ENCODE data around the gene MPRIP. TPM values are rescaled to one million over a fixed set of nuclear protein-coding genes. Genes with fewer than 3 reads are reported as not detected.

The MPRIP gene
- total RNA-seq, 2 donors from 2014 or later = 204 to 207 TPM

DNA sequence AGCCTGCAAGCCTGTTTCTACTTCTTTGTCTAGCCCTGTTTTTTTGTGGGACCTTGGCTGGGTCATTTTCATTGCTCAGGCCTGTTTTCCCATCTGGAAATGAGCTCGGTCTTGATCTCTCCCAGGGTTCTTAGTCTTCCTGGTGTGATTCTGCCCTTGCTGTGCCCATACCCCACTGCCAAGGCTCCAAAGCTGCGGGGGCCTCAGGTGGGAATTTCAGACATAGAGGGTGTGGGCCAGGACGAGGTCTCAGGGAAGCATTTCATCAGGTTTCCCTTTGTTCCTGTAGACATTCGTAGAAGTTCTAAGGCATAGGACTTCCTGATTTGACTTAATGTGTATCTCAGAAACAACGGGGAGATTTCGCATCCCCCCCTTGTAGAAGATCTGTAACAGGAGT, 5.8 kb downstream of the MPRIP start:
- peaks cover 55% of the 10 kb centered on the region for H3K4me1 Mint-ChIP-seq

DNA sequence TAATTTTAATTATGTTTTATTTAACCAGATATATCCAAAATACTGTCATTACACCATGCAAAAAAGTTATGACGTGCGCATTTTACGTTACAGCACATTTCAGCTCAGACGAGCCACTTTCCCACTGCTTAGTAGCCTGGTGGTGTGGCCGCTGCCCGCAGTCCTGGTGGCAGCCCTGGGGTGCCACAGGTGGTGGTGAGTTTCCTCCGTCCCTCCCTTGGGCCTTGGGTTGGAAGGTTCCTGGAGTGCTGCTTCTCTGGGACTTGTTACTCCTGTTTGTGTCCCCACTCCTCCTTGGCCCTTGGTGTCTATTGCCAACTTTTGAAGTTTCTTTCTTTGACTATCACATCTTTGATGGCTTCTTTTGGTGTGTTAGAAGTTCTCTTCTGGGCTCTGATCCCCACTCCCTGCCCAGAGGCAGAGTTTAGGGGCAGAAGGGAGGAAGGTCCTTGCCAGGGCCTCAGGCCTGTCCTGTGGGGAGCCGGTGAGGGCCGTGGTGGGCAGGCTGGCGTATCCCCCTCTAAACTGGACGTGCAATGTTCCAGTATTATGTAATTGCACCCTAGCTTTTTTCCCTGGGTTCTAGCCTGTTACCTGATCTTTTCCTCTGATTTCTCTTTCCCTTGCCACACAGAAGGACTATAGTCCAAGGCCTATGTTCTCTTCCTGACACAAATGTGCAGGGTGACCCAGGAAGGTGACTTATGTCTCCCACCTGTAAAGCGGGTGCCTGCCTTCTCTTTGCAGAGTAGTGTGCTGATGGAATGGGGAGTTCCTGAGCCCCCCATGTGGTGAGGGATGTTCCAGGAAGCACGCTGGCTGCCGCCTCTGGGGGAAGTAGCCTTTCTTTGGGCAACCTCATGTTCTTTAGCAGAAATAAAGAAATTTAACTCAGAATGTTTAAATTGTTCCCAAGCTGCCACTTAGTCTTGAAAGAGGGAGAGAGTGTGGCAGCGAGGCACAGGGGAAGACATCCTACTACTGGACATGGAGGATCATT, 8.4 kb downstream of the MPRIP start:
- H3K4me1 Mint-ChIP-seq = peaks cover 45% of the 10 kb centered on the region
- H3K27me3 Mint-ChIP-seq = no peaks in the 10 kb centered on the region
- no peak for ATAC-seq (replicated peaks)
- H3K4me3 Mint-ChIP-seq = no peak overlapping the region
- H3K36me3 Mint-ChIP-seq (ENCODE audit: low read depth) = peaks cover 10% of the 10 kb centered on the region
- H3K27ac Mint-ChIP-seq = peak overlapping the region; percentile 49
- no peaks in the 10 kb centered on the region for H3K9me3 Mint-ChIP-seq

More for the DNA sequence above, 5.8 kb downstream of the MPRIP start:
- Mint-ChIP-seq H3K36me3 (ENCODE audit: low read depth) (peaks cover 5% of the 10 kb centered on the region), H3K9me3 (no peaks in the 10 kb centered on the region), H3K27ac (peak overlapping the region; percentile 82), H3K4me3 (peak overlapping the region; percentile 25), H3K27me3 (no peaks in the 10 kb centered on the region)
- no peak for ATAC-seq (replicated peaks)

DNA sequence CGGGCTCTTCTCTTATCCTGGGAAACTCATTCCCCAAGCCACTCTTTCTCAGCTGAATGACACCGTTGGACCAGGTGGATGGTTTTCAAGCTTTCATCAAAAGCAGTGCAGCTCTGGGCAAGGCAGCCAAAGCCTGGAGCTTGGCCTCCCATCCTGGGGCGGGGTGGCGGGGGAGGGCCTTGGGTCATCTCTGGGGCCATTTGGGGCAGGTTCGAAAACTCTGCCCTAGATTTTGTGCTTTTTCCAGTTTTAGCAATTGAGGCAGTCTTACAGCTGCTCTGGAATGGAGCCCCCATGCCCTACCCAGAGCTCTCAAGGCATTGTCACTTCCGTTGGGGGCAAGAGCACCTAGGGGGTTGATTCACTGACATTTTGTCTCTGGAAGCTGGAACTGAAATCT, 9.1 kb downstream of the MPRIP start:
- Mint-ChIP-seq H3K36me3 (ENCODE audit: low read depth) (peaks cover 10% of the 10 kb centered on the region), H3K27me3 (no peaks in the 10 kb centered on the region), H3K4me1 (peaks cover 41% of the 10 kb centered on the region), H3K9me3 (no peaks in the 10 kb centered on the region), H3K4me3 (no peak overlapping the region), H3K27ac (peak overlapping the region; percentile 49)
- no peak for ATAC-seq (replicated peaks)

DNA sequence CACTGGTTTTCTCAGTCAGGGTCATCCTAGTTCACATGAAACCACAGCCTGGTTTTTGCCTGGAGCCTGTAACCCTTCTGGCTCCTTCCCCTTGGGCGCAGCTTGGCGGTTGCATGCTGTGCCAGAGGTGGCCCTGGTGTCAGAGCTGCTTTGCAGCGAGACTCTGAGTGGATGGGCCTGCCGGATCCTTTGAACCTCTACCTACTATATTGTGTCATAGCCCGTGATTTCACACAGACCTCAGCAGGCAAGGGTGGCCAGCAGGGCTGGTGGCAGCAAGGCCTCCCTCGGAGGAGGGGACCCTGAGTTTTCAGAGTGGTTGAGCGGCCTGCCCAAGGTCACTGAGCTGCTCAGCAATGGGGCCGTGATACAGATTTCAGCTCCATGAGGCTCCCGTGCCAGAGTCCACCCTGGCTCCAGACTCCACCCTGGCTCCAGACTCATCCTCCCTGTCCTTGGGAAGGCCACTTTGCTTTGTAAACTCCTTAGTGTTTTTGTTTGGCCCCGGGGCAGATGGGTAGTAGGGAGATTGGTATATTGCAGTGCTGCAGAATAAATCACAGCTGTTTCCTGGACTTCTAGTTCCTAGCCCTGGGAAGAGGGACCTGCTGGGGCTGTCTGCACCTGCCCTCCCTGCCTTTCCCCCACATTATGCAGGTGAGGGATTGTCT, 9.7 kb downstream of the MPRIP start:
- Mint-ChIP-seq H3K27me3 (no peaks in the 10 kb centered on the region), H3K4me3 (peak overlapping the region; percentile 33)

DNA sequence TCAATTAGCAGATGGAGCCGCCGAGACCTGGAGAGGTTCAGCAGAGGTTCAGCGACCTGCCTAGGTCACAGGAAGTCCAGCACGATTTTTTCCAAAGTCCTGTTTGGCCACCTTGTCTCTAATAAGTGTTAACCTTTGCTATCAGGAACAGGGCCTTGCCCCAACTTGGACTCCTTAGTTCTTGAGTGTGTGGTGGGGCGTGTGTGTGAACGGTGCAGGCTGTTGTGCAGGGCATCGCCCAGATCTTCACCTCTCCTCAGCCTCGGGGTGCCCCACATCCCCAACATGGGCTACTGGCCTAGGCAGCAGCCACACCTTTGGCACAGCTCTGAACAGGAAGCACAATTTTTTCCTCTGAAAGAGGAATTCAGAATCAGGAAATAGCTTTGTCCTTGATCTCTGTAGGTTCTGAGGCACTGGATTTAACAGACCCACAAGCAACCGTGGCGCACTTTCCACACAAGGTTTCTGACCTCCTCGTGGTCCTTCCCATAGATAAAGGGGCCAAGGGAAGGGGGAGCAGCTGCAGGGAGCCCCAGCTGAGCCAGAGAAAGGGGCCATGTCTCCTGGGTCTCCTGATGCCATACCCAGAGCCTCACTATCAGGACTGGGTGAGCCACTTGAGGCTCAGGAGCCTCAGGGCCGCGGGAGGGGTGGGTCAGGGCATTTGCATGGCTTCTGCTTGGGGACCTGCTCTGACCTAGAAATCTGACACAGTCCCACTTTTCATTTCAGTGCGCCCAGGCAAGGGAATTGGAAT, 10.4 kb downstream of the MPRIP start:
- H3K36me3 Mint-ChIP-seq (ENCODE audit: low read depth) = peaks cover 10% of the 10 kb centered on the region
- no peaks in the 10 kb centered on the region for H3K27me3 Mint-ChIP-seq
- no peaks in the 10 kb centered on the region for H3K9me3 Mint-ChIP-seq
- peak overlapping the region; percentile 84 for H3K27ac Mint-ChIP-seq
- H3K4me1 Mint-ChIP-seq = peaks cover 36% of the 10 kb centered on the region
- no peak for ATAC-seq (replicated peaks)
- peak overlapping the region; percentile 33 for H3K4me3 Mint-ChIP-seq

More for the DNA sequence above, 9.7 kb downstream of the MPRIP start:
- ATAC-seq (replicated peaks) = peak; percentile 32
- H3K4me1 Mint-ChIP-seq = peaks cover 41% of the 10 kb centered on the region
- no peaks in the 10 kb centered on the region for H3K9me3 Mint-ChIP-seq
- H3K36me3 Mint-ChIP-seq (ENCODE audit: low read depth) = peaks cover 10% of the 10 kb centered on the region
- H3K27ac Mint-ChIP-seq = peak overlapping the region; percentile 84

DNA sequence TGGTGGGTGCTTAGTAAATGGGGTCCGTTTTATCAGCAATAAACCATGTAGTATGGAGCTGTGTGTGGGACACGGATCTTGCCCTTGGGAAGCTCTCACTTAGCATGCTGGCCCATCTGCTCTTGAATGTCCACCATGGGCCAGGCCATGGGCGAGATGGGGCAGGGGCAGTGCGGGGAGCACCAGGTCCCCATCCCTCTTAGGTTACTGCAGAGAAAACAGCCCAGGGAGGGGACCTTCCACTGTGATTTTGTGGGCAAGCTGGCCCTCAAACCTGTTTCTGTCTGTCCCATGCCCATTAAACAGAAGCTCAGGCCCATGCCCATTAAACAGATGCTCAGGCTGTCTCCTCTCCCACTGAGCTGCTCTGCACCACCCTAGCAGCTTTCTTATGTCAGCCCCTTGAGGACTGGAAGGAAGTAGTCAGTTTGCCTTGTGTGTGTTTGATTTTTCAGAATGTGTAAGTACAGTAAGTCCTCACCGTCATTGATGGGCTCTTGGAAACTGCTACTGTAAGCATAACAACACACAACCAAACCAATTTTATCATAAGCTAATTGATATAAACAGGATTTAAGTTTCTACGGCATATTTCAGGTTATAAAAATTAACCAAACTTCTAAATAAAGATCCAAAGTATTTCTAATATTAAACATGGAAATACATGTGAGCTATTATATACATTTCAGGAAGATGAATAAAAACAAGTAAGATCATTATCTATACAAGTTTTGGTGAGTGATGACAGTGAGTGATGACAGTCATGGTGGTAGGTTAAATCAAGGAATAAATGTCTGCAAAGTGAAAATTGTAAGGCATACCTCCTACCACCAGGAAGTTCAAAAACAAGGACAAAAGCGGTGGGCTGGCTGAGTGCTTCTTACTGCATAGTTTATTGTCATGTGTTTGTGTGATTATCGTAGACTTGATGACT, 11.5 kb downstream of the MPRIP start:
- Mint-ChIP-seq H3K36me3 (ENCODE audit: low read depth) (peaks cover 10% of the 10 kb centered on the region), H3K4me1 (peaks cover 26% of the 10 kb centered on the region), H3K27me3 (no peaks in the 10 kb centered on the region), H3K9me3 (no peaks in the 10 kb centered on the region), H3K4me3 (peak overlapping the region; percentile 11), H3K27ac (peak overlapping the region; percentile 84)
- ATAC-seq (replicated peaks) = peak; percentile 64

DNA sequence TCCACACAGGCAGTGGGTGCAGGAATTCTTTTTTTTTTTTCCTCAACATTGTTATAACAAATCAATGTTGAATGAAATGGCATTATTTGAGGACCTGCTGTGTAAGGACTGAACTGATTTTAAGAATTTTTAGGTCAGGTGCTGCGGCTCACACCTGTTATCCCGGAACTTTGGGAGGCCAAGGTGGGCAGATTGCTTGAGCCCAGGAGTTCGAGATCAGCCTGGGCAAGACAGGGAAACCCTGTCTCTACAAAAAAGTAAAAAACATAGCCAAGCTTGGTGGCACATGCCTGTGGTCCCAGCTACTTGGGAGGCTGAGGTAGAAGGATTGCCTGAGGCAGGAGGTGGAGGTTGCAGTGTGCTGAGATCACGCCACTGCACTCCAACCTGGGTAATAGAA, 12.4 kb downstream of the MPRIP start:
- Mint-ChIP-seq H3K4me1 (peaks cover 23% of the 10 kb centered on the region), H3K27me3 (no peaks in the 10 kb centered on the region), H3K27ac (no peak overlapping the region), H3K36me3 (ENCODE audit: low read depth) (peaks cover 10% of the 10 kb centered on the region), H3K4me3 (no peak overlapping the region), H3K9me3 (no peaks in the 10 kb centered on the region)
- ATAC-seq (replicated peaks) = no peak

DNA sequence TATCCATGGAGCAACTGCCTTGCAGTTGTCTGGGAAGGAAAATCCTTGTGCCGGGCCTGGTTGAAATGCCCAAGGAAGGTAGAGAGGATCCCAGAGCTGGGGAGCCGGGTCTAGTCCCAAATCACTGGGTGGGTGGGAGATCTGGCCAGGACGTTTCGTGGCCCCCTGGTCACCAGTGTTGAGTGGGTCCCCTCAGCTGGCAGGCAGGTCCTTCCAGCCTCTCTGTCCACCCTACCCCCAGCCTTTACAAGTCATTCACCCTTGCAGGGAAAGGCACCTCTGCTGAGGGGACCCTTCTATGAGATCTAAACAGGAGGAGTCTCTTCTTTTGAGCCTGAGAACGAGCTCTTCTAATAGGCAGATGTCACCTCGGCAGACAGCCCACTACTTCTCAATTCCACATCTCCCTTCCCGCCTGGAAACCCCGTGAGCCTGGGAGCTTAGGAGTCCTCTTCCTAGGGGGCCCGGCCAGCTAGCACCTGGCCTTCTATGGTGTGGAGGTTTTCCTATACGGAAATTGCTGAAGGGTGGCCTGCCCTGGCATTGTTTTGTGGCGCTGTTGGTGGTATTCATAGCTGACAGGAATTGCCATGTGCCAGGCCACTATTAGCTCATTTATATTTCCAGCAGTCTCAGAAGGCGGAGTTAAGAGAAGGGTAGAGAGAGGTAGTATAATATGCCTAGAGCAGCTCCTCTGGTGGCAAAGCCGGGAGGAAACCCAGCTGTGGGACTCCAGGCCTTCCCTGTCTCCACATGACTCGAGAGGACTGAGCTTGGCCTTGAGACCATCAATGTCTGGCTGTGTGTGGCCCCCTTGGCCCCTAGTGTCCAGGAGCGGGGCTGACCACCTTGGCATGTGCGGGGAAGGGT, 13.3 kb downstream of the MPRIP start:
- H3K9me3 Mint-ChIP-seq = no peaks in the 10 kb centered on the region
- no peak for ATAC-seq (replicated peaks)
- H3K27me3 Mint-ChIP-seq = no peaks in the 10 kb centered on the region
- no peak overlapping the region for H3K27ac Mint-ChIP-seq
- no peak overlapping the region for H3K4me3 Mint-ChIP-seq
- H3K4me1 Mint-ChIP-seq = peaks cover 24% of the 10 kb centered on the region
- peaks cover 10% of the 10 kb centered on the region for H3K36me3 Mint-ChIP-seq (ENCODE audit: low read depth)

DNA sequence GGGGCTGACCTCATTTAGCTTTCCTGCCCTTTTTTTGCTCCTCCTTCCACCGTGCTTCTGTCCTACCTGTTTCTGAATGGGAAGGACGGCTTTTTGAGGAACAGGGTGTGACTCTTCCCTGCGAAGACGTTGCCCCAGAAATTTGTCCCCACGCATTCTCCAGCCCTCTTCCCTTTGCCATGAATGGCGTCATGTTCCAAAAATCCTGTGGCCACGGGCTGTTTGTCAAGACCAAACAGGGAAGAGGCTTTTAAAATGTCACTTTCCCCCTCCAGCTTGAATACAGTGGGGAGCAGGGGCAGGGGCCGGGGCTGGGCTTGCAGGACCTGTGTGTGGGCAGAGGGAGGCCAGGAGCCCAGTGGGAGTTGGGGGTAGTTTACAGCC, 13.9 kb downstream of the MPRIP start:
- Mint-ChIP-seq H3K9me3 (no peaks in the 10 kb centered on the region), H3K36me3 (ENCODE audit: low read depth) (peaks cover 10% of the 10 kb centered on the region), H3K4me1 (peaks cover 19% of the 10 kb centered on the region), H3K4me3 (no peak overlapping the region), H3K27me3 (no peaks in the 10 kb centered on the region), H3K27ac (no peak overlapping the region)
- no peak for ATAC-seq (replicated peaks)

DNA sequence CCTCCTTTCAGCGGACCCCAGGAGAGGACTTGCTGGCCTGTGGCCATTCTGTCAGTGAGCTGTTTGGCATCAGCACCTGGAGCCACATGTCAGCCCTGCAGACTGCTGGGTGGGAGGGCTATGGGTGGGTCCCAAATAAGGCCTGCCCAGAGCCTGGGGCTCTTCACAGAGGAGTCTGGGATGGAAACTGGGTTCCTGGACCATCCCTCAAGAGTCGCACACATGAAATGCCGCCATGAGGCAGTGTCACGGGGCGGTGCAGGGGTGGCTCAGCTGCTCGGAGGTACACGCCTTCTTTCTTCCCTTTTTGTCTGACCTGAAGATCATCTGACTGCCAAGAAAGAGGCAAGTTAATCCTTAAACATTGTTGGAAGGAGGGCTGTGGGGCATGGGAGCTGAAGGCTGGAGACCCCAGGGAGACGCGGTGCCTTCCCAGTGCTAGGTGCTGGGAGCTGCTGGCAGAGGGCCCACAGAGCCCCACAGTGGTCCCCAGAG, 14.8 kb downstream of the MPRIP start:
- H3K27me3 Mint-ChIP-seq = no peaks in the 10 kb centered on the region
- peaks cover 10% of the 10 kb centered on the region for H3K36me3 Mint-ChIP-seq (ENCODE audit: low read depth)
- no peak overlapping the region for H3K4me3 Mint-ChIP-seq
- no peaks in the 10 kb centered on the region for H3K9me3 Mint-ChIP-seq
- ATAC-seq (replicated peaks) = no peak
- H3K4me1 Mint-ChIP-seq = peaks cover 20% of the 10 kb centered on the region
- H3K27ac Mint-ChIP-seq = no peak overlapping the region

DNA sequence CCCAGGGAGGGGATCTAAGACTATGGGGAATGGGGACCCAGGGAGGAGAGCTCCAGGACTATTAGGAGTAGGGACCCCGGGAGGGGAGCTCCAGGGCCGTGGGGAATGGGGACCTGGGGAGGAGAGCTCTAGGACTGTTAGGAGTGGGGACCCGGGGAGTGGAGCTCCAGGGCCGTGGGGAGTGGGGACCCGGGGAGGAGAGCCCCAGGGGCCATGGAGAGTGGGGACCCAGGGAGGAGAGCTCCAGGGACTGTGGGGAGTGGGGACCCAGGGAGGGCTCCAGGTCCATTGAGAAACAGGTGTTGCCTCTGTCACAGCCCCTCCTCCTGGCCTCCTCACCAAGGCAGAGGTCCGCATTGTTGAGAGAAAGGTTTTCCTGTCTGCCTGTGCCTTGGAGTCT, 16.0 kb downstream of the MPRIP start:
- H3K27ac Mint-ChIP-seq = peak overlapping the region; percentile 4
- H3K4me3 Mint-ChIP-seq = no peak overlapping the region
- H3K27me3 Mint-ChIP-seq = no peaks in the 10 kb centered on the region
- no peaks in the 10 kb centered on the region for H3K9me3 Mint-ChIP-seq
- H3K36me3 Mint-ChIP-seq (ENCODE audit: low read depth) = peaks cover 10% of the 10 kb centered on the region
- no peak for ATAC-seq (replicated peaks)
- H3K4me1 Mint-ChIP-seq = peaks cover 25% of the 10 kb centered on the region

DNA sequence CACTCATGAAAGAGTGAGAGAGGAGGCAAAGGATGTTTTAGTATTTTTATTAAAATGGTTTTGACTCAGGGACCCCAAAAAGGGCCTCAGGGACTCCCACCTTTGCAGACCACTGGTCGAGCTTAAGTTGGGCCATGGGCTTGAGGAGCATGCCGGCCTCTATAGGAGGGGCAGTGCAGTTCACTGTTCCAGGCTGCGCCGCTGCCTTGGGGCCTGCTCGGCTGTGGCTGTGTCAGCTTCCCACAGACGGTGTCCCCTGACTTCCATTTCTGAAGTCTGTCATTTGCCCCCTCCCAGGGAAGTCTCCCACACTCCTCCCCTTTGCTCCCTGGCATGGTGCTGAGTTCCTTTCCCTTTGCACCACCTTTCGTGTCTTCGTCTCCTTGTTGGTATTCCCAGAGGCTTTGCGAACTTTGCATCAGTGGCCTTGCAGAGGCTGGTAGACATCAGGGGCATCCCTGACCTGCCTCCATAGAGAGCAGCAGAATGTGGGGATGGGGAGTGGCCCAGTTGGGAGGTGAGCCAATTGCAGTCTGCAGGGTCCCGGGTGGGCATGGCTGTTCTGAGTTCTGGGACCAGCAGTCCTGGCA, 17.1 kb downstream of the MPRIP start:
- H3K27me3 Mint-ChIP-seq = no peaks in the 10 kb centered on the region
- peaks cover 4% of the 10 kb centered on the region for H3K36me3 Mint-ChIP-seq (ENCODE audit: low read depth)
- peaks cover 25% of the 10 kb centered on the region for H3K4me1 Mint-ChIP-seq
- no peaks in the 10 kb centered on the region for H3K9me3 Mint-ChIP-seq
- no peak for ATAC-seq (replicated peaks)
- H3K4me3 Mint-ChIP-seq = no peak overlapping the region
- H3K27ac Mint-ChIP-seq = no peak overlapping the region

Data from activated T-helper 17 cell treated with anti-CD3 and anti-CD28 coated beads, Interleukin-2, amount 50 U/mL, for 72 hours (primary cell).